ENCODE results near the gene GNB3.

The GNB3 gene

DNA sequence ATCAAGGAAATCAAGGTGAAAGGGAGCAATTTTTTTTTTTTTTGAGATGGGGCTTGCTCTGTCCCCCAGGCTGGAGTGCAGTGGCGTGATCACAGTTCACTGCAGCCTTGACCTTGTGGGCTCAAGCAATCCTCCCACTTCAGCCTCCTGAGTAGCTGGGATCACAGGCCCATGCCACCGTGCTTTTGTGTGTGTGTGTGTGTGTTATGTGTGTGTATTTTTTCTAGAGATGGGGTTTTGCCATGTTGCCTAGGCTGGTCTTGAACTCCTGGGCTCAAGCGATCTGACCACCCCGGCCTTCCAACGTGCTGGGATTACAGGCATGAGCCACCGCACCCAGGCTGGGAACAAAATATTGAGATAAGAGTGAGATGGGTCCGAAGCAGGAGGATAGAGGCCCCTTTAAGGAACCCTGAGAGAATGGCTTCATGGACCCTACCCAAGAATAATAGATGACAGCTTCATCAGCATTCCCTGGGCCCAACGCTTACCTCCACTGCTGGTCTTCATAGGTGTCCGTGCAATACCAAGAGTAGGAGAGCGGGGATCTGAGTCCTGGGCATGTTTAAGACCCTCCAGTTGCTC, 9.3 kb downstream of the GNB3 start:
- DNase-seq (ENCODE audit: low read depth in 2 of 2), result no peak
- no peak for TF ChIP-seq CTCF (IDR thresholded peaks at IDR 0.05; ENCODE audit: low read depth, low read length)
- H3K4me3 ChIP-seq (replicated peaks in 1 of 2; ENCODE audit: low read depth in 2 of 2, low read length in 2 of 2), result peak overlapping the region in 1 of 2 donors; percentile 96

DNA sequence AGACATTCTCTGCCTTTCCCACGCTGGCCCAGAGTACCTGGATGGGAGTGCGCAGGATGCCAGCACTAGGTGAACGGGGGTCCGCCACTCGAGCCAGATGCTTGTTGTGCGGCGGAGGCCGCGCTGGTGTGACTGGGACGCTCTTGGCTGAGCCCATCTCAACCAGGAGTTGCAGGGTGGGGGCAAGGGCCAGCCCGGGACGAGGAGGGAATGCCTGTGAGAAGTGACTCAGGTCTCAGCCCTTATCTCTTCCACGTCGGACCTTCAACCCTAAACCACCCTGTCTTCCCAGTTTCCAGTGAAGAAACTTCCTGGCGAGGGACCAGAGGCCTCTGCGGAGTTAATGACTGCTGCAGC, 10.0 kb downstream of the GNB3 start:
- no peak for DNase-seq (ENCODE audit: low read depth in 2 of 2)
- peak overlapping the region; percentile 27 to 96 for H3K4me3 ChIP-seq (replicated peaks in 1 of 2; ENCODE audit: low read depth in 2 of 2, low read length in 2 of 2)
- TF ChIP-seq CTCF (IDR thresholded peaks at IDR 0.05; ENCODE audit: low read depth, low read length), result no peak

- H3K4me3 ChIP-seq (replicated peaks in 1 of 2; ENCODE audit: low read depth in 2 of 2, low read length in 2 of 2), result peak within 1 kb of the TSS; percentile 76 to 96
- DNase-seq (ENCODE audit: low read depth in 2 of 2), result peak; percentile 99
- no peak for TF ChIP-seq CTCF (IDR thresholded peaks at IDR 0.05; ENCODE audit: low read depth, low read length)
Observed at GRCh38 chr12:6851153-6851920, 10.6 kb downstream of the GNB3 start, which contains the start of gene CDCA3. CDCA3 (minus strand) TSS chr12:6851286; CDS start chr12:6850952, 334 bp downstream.

GRCh38 chr12:6851921-6852650, 11.4 kb downstream of the GNB3 start, which contains the start of gene USP5:
USP5 (plus strand) TSS chr12:6852150; CDS start chr12:6852180, 30 bp downstream.
- TF ChIP-seq CTCF (IDR thresholded peaks at IDR 0.05; ENCODE audit: low read depth, low read length), result no peak
- H3K4me3 ChIP-seq (replicated peaks in 1 of 2; ENCODE audit: low read depth in 2 of 2, low read length in 2 of 2), result peak within 1 kb of the TSS; percentile 76 to 96
- peak; percentile 100 for DNase-seq (ENCODE audit: low read depth in 2 of 2)

DNA sequence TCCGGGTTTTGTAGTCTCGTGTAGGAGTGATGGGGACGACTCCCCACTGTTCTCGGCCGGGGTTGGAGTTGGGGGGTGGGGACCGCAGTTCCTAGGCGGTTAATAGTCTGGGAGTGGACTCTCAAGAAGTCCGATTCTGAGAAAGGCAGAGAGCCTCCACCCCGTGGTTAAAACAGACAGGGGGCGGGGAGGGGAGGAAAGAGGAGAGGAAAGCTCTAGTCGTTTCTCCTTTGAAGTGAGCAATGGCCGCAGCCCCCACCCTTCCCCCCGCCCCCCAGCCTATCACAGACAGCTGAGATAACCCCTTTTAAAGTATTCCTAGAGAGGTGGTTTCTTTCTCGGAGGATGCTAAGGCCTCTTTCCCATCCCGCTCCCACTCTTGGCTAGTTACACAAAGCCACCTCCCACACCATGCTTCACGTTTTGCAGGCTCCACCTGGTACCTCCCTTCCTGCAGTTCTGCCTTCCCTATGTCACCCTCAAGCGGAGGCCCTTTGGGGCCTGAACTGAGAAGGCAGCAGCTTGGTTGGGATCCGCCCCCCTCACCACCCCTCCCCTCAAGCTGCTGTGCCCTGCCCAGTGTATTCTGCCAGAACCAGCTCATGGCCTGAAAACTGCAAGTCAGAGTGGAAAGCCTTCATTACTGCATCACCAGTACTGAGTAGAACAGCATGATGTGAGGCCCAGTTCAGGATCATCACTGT, 12.1 kb downstream of the GNB3 start:
- TF ChIP-seq CTCF (IDR thresholded peaks at IDR 0.05; ENCODE audit: low read depth, low read length), result no peak
- H3K4me3 ChIP-seq (replicated peaks in 1 of 2; ENCODE audit: low read depth in 2 of 2, low read length in 2 of 2), result peak overlapping the region; percentile 76 to 96
- peak; percentile 76 to 81 for DNase-seq (ENCODE audit: low read depth in 2 of 2)

GRCh38 chr12:6853626-6854025, 12.9 kb downstream of the GNB3 start:
- peak overlapping the region in 1 of 2 donors; percentile 96 for H3K4me3 ChIP-seq (replicated peaks in 1 of 2; ENCODE audit: low read depth in 2 of 2, low read length in 2 of 2)
- TF ChIP-seq CTCF (IDR thresholded peaks at IDR 0.05; ENCODE audit: low read depth, low read length), result no peak
- no peak for DNase-seq (ENCODE audit: low read depth in 2 of 2)

All from cardiac fibroblast (primary cell).